OCI-LY7 (cell line): ENCODE results near the gene SERGEF.

ENCODE experiments used
- CTCF ChIP-seq: fragments of 200-600 bp; sonication (generic); conservative IDR thresholded peaks from 2 replicates; pipeline ENCODE4 v1.5.1; 2014; ENCODE audit warnings: mild to moderate bottlenecking, antibody characterized with exemption, low read length, moderate library complexity, mixed read lengths
- EZH2phosphoT487 ChIP-seq: fragments of 200-600 bp; sonication (generic); IDR thresholded peaks from 2 replicates; pipeline ENCODE4 v1.6.1; 2018; ENCODE audit warnings: low read depth, borderline replicate concordance, mild to moderate bottlenecking, mixed run types, antibody characterized with exemption, low read length, moderate library complexity, mixed read lengths

GRCh38 chr11:17989306-17989705 lies 23.5 kb downstream of the SERGEF start:
- TF ChIP-seq CTCF (no peak), EZH2phosphoT487 (no peak)
